ENCODE measurements around the gene SURF2. TPM values are rescaled to one million over a fixed set of nuclear protein-coding genes. Genes with fewer than 3 reads are reported as not detected.

The SURF2 gene
- total and polyA plus RNA-seq, 9 of the 15 experiments (the other 6 are each of a cell fraction or from before 2014, with no cell fraction given) = 5.5 to 82.5 (median 21.3) TPM

DNA sequence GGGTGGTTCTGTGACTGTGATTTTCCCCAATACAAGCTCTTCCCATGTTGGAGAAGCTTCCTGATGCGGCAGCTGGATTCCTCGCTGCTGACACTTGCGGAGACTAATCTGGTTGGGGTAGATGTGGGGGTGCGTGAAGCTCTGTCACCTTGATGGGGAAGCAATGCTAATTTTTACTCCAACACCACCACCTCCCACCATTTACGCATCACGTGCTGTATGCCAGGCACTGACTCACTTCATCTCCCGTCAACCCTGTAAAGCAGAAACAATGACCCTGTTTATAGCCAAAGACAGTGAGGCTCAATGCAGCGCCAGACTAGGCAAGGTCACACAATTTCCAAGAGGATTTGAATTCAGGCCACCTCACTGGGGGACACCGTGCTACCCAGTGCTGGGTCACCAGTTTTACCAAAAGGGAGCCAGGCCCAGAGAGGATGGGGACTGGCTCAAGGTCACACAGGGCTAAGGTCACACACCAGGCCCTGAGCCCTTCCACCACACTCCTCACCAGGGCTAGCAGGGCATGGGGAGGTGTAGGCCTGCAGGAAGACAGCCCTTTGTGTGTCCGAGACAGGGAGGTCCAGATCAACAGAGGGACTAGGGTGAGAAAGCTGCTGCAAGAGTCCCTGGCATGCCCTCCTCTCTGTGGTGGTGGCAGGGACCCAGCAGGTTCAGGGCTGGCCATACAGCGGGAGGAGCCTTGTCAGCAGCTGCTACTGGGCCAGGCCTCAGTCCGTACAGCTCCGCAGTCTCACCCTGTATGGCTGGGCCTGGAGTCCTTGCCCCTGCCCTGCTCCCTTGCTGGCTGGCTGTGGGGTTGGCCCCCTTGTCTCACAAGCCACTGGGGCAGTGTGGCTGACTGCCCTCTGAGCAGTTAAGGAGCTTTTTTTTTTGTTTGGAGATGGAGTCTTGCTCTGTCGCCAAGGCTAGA is 23.1 kb downstream of the SURF2 start:
- Histone ChIP-seq H3K4me3 (no peak overlapping the region), H3K27ac (ENCODE audit: extremely low read depth, low read depth, low read length) (no peak overlapping the region), H2AFZ (ENCODE audit: low read depth, low read length) (no peak overlapping the region), H3K27me3 (ENCODE audit: control insufficient read depth in 2 of 2, insufficient read depth in 2 of 2, low read length in 2 of 2) (no peaks in the 10 kb centered on the region; a peak in 1 of 5 replicates), H3K9me1 (ENCODE audit: control insufficient read depth, insufficient read depth, low read length) (no peaks in the 10 kb centered on the region), H3K79me2 (ENCODE audit: control insufficient read depth, insufficient read depth, low read length) (peaks cover 22% of the 10 kb centered on the region), H4K20me1 (replicated peaks; ENCODE audit: control insufficient read depth, insufficient read depth, low read length) (0 out of 2 replicates have a peak, but pooled peaks cover 6% of the 10 kb centered on the region), H3K4me2 (ENCODE audit: insufficient read depth, low read length) (no peak overlapping the region), H3K9ac (ENCODE audit: insufficient read depth in 1 of 2, low read depth in 2 of 2, low read length in 2 of 2) (peak overlapping the region in 1 of 2 experiments; percentile 37; a peak in 1 of 4 replicates), H3K36me3 (ENCODE audit: control insufficient read depth, insufficient read depth, low read length) (no peaks in the 10 kb centered on the region), H3K4me1 (replicated peaks in 1 of 2; ENCODE audit: control insufficient read depth in 2 of 2, insufficient read depth in 2 of 2, low read length in 2 of 2) (peaks cover 11 to 26% of the 10 kb centered on the region in 2 experiments; a peak in 4 of 5 replicates), H3K9me3 (replicated peaks; ENCODE audit: control insufficient read depth, insufficient read depth, low read depth, low read length) (peaks cover 5% of the 10 kb centered on the region)
- ATAC-seq = no peak
- DNase-seq (ENCODE audit: extremely low read depth in 1 of 4, low spot score in 3 of 4) = no peak
- FAIRE-seq = no peak
- BruUV-seq (replicated peaks) = no TSS peak
- in situ Hi-C loops (cut with MboI) = no loop called here
- no peak for TF ChIP-seq RUNX1 (IDR thresholded peaks at IDR 0.05; ENCODE audit: low read depth)
- TF ChIP-seq MECOM (CRISPR knock-in tag; IDR thresholded peaks at IDR 0.05) = no peak
- no peak for TF ChIP-seq ZNF41 (CRISPR knock-in tag; conservative IDR thresholded peaks at IDR 0.05)
- no peak for TF ChIP-seq TEAD1 (CRISPR knock-in tag; IDR thresholded peaks at IDR 0.05)
- ChIA-PET POLR2A (interaction anchor here (0.6 to 1.9 kb wide), 4 partner anchors 20 to 74 kb away, joined by 3 to 8 read pairs (median 5); partner anchors contain the start of genes MED22 and RPL7A), CTCF (ENCODE audit: low intra/inter-chr PET ratio) (no interaction called here)
- intact Hi-C loops (cut with micrococcal nuclease) = no loop called here
- WGBS (ENCODE audit: insufficient coverage, low coverage, missing lambda C conversion rate) = 75% methylated on average over 14 of the region's 14 CpGs
